OCI-LY7 (cell line): ENCODE data around the gene MFSD8.

Experiments
- EZH2phosphoT487 ChIP-seq: fragments of 200-600 bp; sonication (generic); IDR thresholded peaks from 2 replicates; pipeline ENCODE4 v1.6.1; 2018; ENCODE audit warnings: low read depth, borderline replicate concordance, mild to moderate bottlenecking, mixed run types, antibody characterized with exemption, low read length, moderate library complexity, mixed read lengths
- TF ChIP-seq, protein P1 (sequence below): fragments of 200-600 bp; sonication (generic); conservative IDR thresholded peaks from 2 replicates; pipeline ENCODE4 v1.5.1; 2014; ENCODE audit warnings: mild to moderate bottlenecking, antibody characterized with exemption, low read length, moderate library complexity, mixed read lengths

DNA sequence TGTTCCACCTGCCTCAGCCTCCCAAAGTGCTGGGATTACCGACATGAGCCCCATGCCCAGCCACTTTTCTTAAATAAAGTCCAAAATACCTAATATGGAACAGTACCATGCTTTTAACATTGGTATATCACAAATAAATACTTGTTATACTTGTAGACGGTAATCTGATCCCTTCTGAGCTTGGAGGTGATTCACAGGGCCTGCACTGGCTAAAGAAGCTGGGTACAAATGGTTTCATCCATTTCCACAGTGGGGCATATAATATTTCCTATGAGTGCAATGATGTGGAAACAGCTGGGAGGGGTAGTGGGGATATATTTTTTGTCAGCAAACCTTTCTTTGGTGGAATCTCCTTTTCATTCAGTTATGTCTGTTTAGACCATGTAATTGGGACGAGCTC lies 48.5 kb downstream of the MFSD8 start:
- no peak for TF ChIP-seq EZH2phosphoT487
- TF ChIP-seq, protein P1, sequence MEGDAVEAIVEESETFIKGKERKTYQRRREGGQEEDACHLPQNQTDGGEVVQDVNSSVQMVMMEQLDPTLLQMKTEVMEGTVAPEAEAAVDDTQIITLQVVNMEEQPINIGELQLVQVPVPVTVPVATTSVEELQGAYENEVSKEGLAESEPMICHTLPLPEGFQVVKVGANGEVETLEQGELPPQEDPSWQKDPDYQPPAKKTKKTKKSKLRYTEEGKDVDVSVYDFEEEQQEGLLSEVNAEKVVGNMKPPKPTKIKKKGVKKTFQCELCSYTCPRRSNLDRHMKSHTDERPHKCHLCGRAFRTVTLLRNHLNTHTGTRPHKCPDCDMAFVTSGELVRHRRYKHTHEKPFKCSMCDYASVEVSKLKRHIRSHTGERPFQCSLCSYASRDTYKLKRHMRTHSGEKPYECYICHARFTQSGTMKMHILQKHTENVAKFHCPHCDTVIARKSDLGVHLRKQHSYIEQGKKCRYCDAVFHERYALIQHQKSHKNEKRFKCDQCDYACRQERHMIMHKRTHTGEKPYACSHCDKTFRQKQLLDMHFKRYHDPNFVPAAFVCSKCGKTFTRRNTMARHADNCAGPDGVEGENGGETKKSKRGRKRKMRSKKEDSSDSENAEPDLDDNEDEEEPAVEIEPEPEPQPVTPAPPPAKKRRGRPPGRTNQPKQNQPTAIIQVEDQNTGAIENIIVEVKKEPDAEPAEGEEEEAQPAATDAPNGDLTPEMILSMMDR, result no peak
